H1 (cell line): ENCODE results near the gene CYP26A1. TPM values are rescaled to one million over a fixed set of nuclear protein-coding genes. Genes with fewer than 3 reads are reported as not detected.

Source experiments
- RXRA ChIP-seq: IDR thresholded peaks from 2 replicates; pipeline ENCODE4 v1.6.1; 2011; ENCODE audit warnings: low read depth, mild to moderate bottlenecking, low read length, moderate library complexity; ENCODE audit not compliant: insufficient read depth
- polyA plus RNA-seq, 7 experiments: library from polyadenylated mRNA; depleted of rRNA in 3 of 7; stranded (reverse) in 5 of 7; unstranded in 2 of 7; fragments of >200 nt in 5 of 7; fragments of 200-250 nt in 2 of 7; gene quantifications; 1 replicate in 5 of 7; 2 replicates in 1 of 7; 4 replicates in 1 of 7; pipeline versions ENCODE4 v1.2.1 to v1.2.3, GENCODE V29; 2011 to 2013; ENCODE audit warnings: missing spikeins in 2 of 7, mixed read lengths in 2 of 7
- total RNA-seq: library from RNA; stranded (reverse); fragmentation: NEBNext Ultra II Directional; extraction: Animal tissue kit (Norgen Biotek cat#: 25700); gene quantifications from 2 replicates; pipeline ENCODE4 v1.2.1, GENCODE V29; 2021

CYP26A1 gene
- total and polyA plus RNA-seq, 2 of the 8 experiments (the other 6 are each of a cell fraction or from before 2014, with no cell fraction given) = 5.0 to 9.1 TPM

GRCh38 chr10:93125966-93126365, 52.3 kb downstream of the CYP26A1 start (continued):
- no peak for TF ChIP-seq RXRA
